Cerebellar cortex (tissue), 1 donor: Measurements from ENCODE around the gene ELFN2.
"Not testable (repeated sequence)": the region's sequence is repeated elsewhere in the genome, so short reads cannot be mapped to it uniquely, and the experiment has no call there.

Experiments
- DNase-seq: peaks from one replicate; pipeline ENCODE4 v3.0.0-alpha.2; 2015; ENCODE audit warnings: low spot score

ELFN2 gene

GRCh38 chr22:37335806-37336199 is 91.5 kb downstream of the ELFN2 start:
- no peak for DNase-seq

GRCh38 chr22:37334859-37335805 is 92.1 kb downstream of the ELFN2 start:
- DNase-seq: no peak

GRCh38 chr22:37334461-37334858 is 92.8 kb downstream of the ELFN2 start:
- no peak for DNase-seq

GRCh38 chr22:37333724-37334460 is 93.4 kb downstream of the ELFN2 start:
- DNase-seq: no peak

- DNase-seq: no peak
Measured at GRCh38 chr22:37331856-37332536, 95.3 kb downstream of the ELFN2 start.

GRCh38 chr22:37331034-37331428 is 96.2 kb downstream of the ELFN2 start:
- DNase-seq: no peak

GRCh38 chr22:37330200-37331033 is 96.9 kb downstream of the ELFN2 start:
- DNase-seq: peak; percentile 22

GRCh38 chr22:37329238-37330140 is 97.8 kb downstream of the ELFN2 start:
- no peak for DNase-seq

GRCh38 chr22:37328538-37329237 is 98.6 kb downstream of the ELFN2 start:
- not testable (repeated sequence) for DNase-seq

GRCh38 chr22:37328017-37328416 is 99.3 kb downstream of the ELFN2 start:
- no peak for DNase-seq

GRCh38 chr22:37326726-37327125 is 100.6 kb downstream of the ELFN2 start:
- DNase-seq: no peak

GRCh38 chr22:37325039-37325395 is 102.3 kb downstream of the ELFN2 start:
- no peak for DNase-seq

- DNase-seq: no peak
Measured at GRCh38 chr22:37324340-37325038, 102.8 kb downstream of the ELFN2 start.

GRCh38 chr22:37320726-37321677 is 106.3 kb downstream of the ELFN2 start:
- DNase-seq: no peak

- no peak for DNase-seq
Measured at GRCh38 chr22:37319469-37319868, 107.8 kb downstream of the ELFN2 start.

- no peak for DNase-seq
Measured at GRCh38 chr22:37318364-37319109, 108.7 kb downstream of the ELFN2 start.
